ENCODE measurements around the gene PMEPA1.

DNA sequence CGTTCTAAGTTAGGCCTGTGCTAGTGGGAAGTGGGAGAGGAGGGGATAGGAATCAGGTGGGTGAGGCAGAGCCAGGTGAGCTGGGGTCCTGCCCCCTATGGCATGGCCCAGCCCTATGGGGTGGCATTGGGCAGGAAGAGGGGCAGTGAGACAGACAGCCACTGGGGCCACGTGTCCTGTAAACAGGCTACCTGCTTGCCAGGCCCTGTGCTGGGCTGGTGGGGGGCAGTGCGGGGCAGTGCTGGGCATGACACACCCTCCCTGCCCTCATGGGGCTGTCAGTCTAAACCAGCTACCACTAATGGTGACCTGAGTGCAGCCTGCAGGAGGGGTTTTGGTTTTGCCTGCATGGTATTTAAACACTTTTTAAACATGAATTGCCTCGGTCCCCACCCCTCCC is 10.1 kb upstream of the PMEPA1 start:
- TF ChIP-seq, protein P1, sequence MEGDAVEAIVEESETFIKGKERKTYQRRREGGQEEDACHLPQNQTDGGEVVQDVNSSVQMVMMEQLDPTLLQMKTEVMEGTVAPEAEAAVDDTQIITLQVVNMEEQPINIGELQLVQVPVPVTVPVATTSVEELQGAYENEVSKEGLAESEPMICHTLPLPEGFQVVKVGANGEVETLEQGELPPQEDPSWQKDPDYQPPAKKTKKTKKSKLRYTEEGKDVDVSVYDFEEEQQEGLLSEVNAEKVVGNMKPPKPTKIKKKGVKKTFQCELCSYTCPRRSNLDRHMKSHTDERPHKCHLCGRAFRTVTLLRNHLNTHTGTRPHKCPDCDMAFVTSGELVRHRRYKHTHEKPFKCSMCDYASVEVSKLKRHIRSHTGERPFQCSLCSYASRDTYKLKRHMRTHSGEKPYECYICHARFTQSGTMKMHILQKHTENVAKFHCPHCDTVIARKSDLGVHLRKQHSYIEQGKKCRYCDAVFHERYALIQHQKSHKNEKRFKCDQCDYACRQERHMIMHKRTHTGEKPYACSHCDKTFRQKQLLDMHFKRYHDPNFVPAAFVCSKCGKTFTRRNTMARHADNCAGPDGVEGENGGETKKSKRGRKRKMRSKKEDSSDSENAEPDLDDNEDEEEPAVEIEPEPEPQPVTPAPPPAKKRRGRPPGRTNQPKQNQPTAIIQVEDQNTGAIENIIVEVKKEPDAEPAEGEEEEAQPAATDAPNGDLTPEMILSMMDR (conservative IDR thresholded peaks at IDR 0.05; ENCODE audit: low read length): no peak
- no peak for TF ChIP-seq EZH2phosphoT487 (IDR thresholded peaks at IDR 0.05; ENCODE audit: borderline replicate concordance, low read depth, low read length)

All from OCI-LY7 (cell line).